HepG2 (cell line): ENCODE results near the gene TMEM44.

Experiments
- CREB1 ChIP-seq, 2 experiments: fragments of 450-650 bp in 1 of 2; IDR thresholded peaks; 2 replicates each; pipeline ENCODE4 v1.6.1; 2016 to 2017; ENCODE audit warnings: control low read depth in 1 of 2, mild to moderate bottlenecking in 1 of 2, missing compliant biosample characterization in 1 of 2, missing genetic modification characterization in 1 of 2
- CTCF ChIP-seq: sonication (generic); formaldehyde crosslinking; IDR thresholded peaks from 2 replicates; pipeline ENCODE4 v1.5.0; 2020; ENCODE audit warnings: mild to moderate bottlenecking, missing genetic modification reagents, moderate library complexity
- ETS1 ChIP-seq: sonication (generic); formaldehyde crosslinking; IDR thresholded peaks from 2 replicates; pipeline ENCODE4 v1.4.0; 2020; ENCODE audit warnings: missing genetic modification reagents
- HDAC6 ChIP-seq: fragments of 200-600 bp; sonication (generic); IDR thresholded peaks from 2 replicates; pipeline ENCODE4 v1.7.0; 2017; ENCODE audit warnings: mild to moderate bottlenecking, antibody characterized with exemption, low read length, low read depth
- KDM1A ChIP-seq: IDR thresholded peaks from 2 replicates; pipeline ENCODE4 v1.6.1; 2016; ENCODE audit warnings: missing compliant biosample characterization
- NFE2L1 ChIP-seq: sonication (generic); formaldehyde crosslinking; IDR thresholded peaks from 2 replicates; pipeline ENCODE4 v1.4.0; 2020; ENCODE audit warnings: missing genetic modification reagents, mild to moderate bottlenecking, borderline replicate concordance
- STAT6 ChIP-seq: sonication (generic); formaldehyde crosslinking; IDR thresholded peaks from 2 replicates; pipeline ENCODE4 v1.4.0; 2020; ENCODE audit warnings: missing genetic modification reagents, mild to moderate bottlenecking, borderline replicate concordance
- ZC3H4 ChIP-seq: sonication (generic); formaldehyde crosslinking; IDR thresholded peaks from 2 replicates; pipeline ENCODE4 v1.4.0; 2020; ENCODE audit warnings: missing genetic modification reagents, borderline replicate concordance
- ZFX ChIP-seq: sonication (generic); formaldehyde crosslinking; IDR thresholded peaks from 2 replicates; pipeline ENCODE4 v1.4.0; 2020; ENCODE audit warnings: mild to moderate bottlenecking, low read depth, missing genetic modification reagents, moderate library complexity
- ZNF232 ChIP-seq: sonication (generic); formaldehyde crosslinking; IDR thresholded peaks from 2 replicates; pipeline ENCODE4 v1.4.0; 2020; ENCODE audit warnings: missing genetic modification reagents, borderline replicate concordance
- ZNF7 ChIP-seq: IDR thresholded peaks from 2 replicates; pipeline ENCODE4 v1.6.1; 2016; ENCODE audit warnings: missing biosample characterization, missing genetic modification reagents

- no peak for TF ChIP-seq ZFX (CRISPR knock-in tag)
- TF ChIP-seq CTCF: no peak
- no peak for TF ChIP-seq ZNF232 (CRISPR knock-in tag)
- TF ChIP-seq CREB1 (IDR thresholded peaks at IDR 0.05): no peak
- TF ChIP-seq CREB1 (CRISPR knock-in tag; IDR thresholded peaks at IDR 0.05): no peak
- no peak for TF ChIP-seq KDM1A (CRISPR knock-in tag)
- no peak for TF ChIP-seq HDAC6
- TF ChIP-seq ETS1 (CRISPR knock-in tag): no peak
- no peak for TF ChIP-seq NFE2L1 (CRISPR knock-in tag)
- no peak for TF ChIP-seq ZNF7 (CRISPR knock-in tag)
- no peak for TF ChIP-seq STAT6 (CRISPR knock-in tag)
- TF ChIP-seq ZC3H4 (CRISPR knock-in tag): no peak
These were observed 18.0 kb downstream of the TMEM44 start for GRCh38 chr3:194615226-194615625.
